ENCODE measurements around the gene SHH.

GRCh38 chr7:155789001-155789725 is 23.1 kb downstream of the SHH start:
- TF ChIP-seq CTCF (conservative IDR thresholded peaks at IDR 0.05; ENCODE audit: low read depth, low read length), result no peak
- no peak for TF ChIP-seq EZH2 (IDR thresholded peaks at IDR 0.05; ENCODE audit: low read length, unreplicated experiment)
